Measurements from ENCODE around the gene POGK.
A peak's percentile ranks its signal among the peaks of the same experiment; 100 is the strongest.
"Not testable (repeated sequence)": the region's sequence is repeated elsewhere in the genome, so short reads cannot be mapped to it uniquely, and the experiment has no call there.

Gene POGK
- total RNA-seq, result 66.8 to 198 reads per million in 2 donors

DNA sequence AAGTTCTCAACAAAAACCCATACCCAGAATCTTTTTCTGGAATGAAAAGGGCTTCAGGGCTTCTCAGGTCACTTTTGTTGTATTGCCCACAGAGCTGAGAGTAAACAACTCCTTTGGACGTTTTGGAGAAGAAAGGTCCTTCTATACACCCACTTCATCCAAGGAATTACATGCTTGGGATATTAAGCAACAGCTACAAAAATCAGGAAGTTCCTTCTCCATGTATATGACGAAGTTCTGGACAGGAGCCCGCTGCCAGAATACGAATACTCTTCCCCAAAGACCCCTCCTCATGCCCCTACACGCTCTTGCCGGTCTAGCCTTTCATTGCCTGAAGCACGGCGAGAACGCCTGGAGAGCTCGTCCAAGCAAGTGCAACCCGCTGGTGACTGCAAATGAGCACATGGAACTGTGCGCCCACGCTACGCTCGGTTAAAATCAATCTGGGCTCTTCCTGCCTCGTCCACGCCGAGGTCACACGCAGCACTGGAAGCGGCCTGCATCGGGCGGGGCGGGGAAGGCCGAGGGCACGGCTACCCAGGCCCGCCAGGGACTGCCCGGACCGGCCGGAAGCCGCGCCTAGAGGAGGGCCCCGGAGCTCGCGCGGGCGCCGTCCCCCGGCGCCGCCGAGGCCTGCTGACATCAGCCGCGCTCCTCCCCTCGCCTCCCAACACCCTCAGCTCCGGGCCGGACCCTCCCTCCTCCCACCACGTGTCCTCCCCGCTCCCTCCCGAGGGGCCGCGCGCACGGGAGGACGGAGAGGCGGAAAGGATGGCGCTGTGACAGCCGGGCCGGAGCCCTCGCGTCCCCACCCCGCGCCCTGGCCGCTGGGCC lies at the start of gene POGK:
Gene POGK, plus strand, starts transcription at position 710 of the 834 bp plus-strand sequence. CDS start 1,482 bp downstream, outside the sequence.
- peak; percentile 69 for DNase-seq

- no peak for DNase-seq
Measured at GRCh38 chr1:166796620-166797236, 42.5 kb upstream of the POGK start.

GRCh38 chr1:166808952-166809351 lies 30.3 kb upstream of the POGK start:
- DNase-seq, result no peak

DNA sequence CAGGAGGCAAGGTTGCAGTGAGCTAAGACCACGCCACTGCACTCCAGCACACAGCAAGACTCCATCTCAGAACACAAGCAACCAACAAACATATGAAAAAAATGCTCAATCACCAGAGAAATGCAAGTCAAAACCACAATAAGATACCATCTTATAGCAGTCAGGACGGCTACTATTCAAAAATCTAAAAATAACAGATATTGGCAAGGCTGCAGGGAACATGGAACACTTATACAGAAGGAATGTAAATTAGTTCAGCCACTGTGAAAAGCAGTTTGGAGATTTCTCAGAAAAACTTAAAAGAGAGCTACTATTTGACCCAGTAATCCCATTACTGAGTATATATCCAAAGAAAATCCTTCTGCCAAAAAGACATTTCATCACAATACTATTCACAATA lies 27.6 kb upstream of the POGK start:
- no peak for DNase-seq

- DNase-seq, result no peak
Measured at GRCh38 chr1:166813508-166814223, 25.6 kb upstream of the POGK start.

GRCh38 chr1:166814611-166815010 lies 24.7 kb upstream of the POGK start:
- DNase-seq, result no peak

DNA sequence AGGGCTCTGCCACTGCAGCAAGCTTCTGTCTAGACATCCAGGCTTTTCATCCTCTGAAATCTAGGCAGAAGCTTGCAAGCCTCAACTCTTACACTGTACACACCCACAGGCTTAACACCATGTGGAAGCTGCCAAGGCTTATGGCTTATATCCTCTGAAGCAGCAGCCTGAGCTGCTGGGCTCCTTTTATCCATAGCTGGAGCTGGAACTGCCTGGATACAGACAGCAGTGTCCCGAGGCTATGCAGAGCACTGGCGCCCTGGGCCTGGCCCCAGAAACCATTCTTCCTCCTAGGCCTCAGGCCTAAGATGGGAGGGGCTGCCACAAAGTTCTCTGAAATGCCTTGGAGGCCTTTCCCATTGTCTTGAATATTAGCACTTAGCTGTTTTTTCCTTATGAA lies 19.3 kb upstream of the POGK start:
- no peak for DNase-seq

- DNase-seq, result no peak
Measured at GRCh38 chr1:166822385-166822784, 16.9 kb upstream of the POGK start.

DNA sequence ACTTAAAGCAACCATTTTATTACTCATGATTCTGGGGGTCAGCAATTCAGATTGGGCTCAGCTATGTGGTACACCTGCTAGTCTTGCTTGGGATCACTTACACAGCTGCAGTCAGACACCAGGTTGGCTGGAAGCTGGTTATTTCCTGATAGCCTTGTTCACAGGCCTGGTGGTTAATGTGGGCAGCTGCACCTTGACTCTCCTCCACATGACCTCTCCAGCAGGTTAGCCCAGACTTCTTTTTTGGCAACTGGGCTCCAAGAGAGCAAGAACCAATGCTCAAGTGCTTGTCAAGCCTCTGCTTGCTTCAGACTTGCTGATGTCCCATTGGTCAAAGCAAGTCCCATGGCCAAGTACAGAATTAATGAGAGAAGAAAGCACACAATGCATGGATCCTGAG lies 11.8 kb upstream of the POGK start:
- no peak for DNase-seq

DNA sequence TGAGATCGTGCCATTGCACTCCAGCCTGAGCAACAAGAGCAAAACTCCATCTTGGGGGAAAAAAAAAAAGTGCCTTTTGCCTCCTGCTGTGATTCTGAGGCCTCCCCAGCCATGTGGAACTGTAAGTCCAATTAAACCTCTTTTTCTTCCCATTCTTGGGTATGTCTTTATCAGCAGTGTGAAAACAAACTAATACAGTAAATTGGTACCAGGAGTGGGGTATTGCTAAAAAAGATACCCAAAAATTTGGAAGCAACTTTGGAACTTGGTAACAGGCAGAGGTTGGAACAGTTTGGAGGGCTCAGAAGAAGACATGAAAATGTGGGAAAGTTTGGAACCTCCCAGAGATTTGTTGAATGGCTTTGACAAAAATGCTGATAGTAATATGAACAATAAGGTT lies 9.5 kb upstream of the POGK start:
- not testable (repeated sequence) for DNase-seq

DNA sequence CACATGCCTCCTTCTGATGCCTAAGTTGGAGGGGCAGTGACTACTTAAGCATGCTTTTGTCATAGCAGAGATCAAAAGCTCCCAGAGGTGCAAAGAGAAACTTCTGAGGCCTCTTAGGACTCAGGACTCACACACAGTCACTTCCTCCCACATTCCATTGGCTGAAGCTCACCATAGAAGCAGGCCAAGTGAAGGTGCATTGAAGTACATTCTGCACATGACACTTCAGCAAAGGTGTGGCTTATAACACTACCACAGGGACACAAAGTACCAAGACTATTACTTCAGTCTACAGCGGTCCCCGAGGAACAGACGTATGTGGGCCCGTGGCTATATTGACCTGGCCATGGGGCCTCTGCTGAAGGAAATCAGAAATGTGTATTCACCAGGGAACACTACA lies 2.5 kb upstream of the POGK start:
- DNase-seq, result no peak

GRCh38 chr1:166839600-166840308 lies 479 bp downstream of the POGK start:
- DNase-seq, result peak; percentile 54

DNA sequence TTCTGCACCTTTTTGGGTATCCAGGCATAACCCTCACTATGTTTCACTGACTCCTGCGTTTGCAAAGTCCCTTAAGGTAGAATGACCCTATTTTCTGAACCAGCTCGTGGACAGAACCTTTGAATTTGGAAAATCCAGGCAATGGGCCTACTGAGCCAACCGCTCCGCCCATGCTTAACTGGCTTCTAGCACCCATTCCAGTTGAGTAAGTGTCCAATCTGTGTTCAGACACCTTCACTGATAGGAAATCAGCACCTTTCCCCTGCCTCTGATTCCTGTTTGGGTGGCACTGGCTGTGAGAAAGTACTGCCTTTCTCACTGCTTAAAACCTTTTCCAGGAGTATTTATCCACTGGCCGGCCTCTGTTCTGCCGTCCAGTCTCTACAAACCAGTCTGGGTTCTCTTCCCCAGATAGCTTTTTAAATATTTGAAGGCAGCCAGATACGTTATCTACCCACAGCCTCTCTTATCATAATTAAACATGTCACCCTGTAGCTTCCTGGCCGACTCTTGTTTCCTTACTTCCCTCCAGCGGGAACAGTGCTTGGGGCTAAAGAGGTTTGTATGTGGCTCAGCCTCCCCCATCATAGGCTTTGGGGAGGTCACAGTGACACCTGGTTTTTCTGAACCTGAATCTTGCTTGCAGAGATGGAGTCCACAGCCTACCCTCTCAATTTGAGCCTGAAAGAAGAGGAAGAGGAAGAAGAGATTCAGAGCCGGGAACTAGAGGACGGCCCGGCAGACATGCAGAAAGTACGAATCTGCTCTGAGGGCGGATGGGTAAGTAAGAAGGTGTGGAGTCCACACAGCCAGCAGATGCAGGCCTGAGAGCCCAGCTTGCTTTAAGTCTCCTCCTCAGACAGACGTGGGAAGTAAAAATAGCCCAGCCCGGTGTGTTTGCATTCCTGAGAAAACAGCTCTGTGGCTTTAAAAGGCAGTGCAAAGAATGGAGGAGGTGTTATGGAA lies 1.3 kb downstream of the POGK start:
- DNase-seq, result no peak

DNA sequence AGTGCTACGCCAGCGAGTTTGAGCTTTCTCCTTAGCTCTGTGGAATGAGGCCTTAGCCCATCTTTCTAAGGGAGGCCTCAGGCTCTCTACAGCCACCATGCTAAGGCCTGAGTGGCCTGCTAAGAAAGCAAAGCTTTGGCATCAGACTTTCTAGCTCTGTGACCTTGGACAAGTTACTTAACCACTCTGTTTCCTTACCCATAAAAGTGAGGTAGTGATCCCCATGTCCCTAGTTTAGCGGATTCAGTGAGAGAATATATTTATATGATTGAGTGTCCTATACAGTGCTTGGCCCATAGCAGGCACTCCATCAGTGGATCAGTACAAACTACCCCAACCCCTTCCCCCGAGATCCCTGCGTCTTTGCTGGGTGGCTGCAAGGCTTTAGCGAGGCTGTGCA lies 4.0 kb downstream of the POGK start:
- DNase-seq, result no peak

DNA sequence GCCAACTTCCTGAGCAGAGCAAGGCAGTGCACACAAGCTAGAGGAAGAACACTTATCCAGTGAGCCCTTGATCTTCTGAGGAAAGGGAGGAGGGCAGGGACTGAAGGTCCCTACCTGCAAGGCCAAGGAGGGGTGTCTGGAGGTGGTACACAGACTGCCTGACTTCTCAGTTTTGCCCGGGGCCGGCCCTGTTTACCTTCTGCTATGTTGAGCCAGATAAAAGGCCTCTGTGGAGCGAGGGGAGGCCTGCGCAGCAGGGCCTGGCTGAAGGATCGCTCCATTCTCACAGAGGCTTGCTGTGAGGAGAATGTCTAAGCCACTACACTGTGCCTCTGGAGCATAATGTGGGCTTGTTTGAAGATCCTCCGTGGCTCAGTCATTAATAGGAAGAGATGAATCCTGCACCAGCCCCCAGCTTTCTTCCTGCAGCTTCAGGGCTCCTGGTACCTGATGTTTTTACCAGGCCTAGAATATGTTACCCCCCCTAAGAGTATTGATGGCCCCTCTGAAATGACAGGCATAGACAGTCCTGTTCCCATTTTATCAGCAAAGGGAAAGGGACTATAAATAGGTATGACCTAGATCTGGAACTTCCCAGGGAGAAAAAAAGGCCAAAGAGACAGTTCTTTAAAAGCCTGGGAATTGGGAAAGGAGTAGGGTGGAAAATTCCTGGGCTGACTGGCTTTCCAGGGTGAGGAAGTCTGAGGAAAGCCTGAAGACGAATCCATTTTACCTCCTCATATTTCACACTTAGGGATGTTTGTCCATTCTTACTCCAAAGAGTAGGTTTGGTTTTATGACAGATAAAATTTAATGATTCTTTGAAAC lies 4.7 kb downstream of the POGK start:
- no peak for DNase-seq

DNA sequence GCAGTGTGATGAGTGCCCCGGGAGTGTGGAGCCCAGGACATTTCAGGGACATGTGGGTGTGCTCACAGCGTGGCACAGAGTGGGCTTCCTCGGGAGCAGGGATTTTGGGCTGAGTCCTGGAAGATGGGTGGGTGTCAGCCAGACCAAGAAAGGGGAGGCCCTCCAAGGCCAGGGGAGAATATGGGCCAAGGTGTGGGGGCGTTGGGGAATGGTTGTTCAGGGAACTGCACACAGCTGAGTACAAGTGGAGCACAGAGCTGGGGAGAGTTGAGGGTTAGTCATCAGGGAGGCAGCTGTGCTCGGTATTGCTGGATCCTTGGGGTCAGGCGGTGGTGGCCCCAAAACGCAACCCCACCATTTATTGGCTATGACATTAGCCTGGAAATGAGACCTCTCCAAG lies 5.5 kb downstream of the POGK start:
- DNase-seq, result no peak

- no peak for DNase-seq
Measured at GRCh38 chr1:166848193-166848592, 8.9 kb downstream of the POGK start.

DNA sequence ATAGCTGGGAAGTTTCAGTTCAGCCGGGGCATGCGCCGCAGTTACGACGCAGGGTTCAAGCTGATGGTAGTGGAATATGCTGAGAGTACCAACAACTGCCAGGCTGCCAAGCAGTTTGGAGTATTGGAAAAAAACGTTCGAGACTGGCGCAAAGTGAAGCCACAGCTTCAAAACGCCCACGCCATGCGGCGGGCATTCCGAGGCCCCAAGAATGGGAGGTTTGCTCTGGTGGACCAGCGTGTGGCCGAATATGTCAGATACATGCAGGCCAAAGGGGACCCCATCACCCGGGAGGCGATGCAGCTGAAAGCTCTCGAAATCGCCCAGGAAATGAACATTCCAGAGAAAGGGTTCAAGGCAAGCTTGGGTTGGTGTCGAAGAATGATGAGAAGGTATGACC lies 9.9 kb downstream of the POGK start:
- no peak for DNase-seq

DNA sequence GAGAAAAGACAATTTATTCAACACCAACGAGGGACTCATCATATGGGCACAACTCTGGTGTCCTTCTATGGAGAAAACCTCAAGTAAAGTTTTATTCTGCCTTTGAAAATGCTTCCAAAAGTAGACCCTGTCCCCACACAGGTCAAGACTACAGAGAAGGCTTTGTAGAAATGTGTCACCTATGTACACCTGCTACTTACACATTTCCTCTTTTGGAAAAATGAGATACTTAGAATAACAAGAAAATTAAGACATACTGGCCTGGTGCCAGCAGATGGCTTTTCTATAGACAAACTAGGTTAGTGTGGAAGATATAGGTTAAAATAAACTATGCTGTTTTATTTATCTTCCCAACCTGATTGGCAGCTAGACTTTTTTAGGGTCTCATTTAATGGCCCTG lies 13.6 kb downstream of the POGK start:
- DNase-seq, result no peak

- DNase-seq, result no peak
Measured at GRCh38 chr1:166855558-166855957, 16.3 kb downstream of the POGK start.

GRCh38 chr1:166857995-166858394 lies 18.7 kb downstream of the POGK start:
- no peak for DNase-seq

Data from T-helper 9 cell (primary cell).